Adipose tissue (tissue), 3 donors: ENCODE results near the gene STK32B. TPM values are rescaled to one million over a fixed set of nuclear protein-coding genes. Genes with fewer than 3 reads are reported as not detected.

Source experiments
- H3K27ac ChIP-seq: one replicate; pipeline ENCODE4 v1.5.1; 2013; ENCODE audit warnings: low read depth, low read length
- WGBS, 3 donors: extraction: QIAGEN DNeasy Blood & Tissue Kit; methylation state at CpG; one replicate each; pipeline ENCODE4 v1.1.7; 2013; 5-methylcytosine and 5-hydroxymethylcytosine counted together
- polyA plus RNA-seq, 3 donors: library from polyadenylated mRNA; stranded (reverse); fragments of 200-250 nt; gene quantifications; one replicate each; pipeline ENCODE4 v1.2.3, GENCODE V29; 2013
- donor health status: healthy with polysubstance abuse.
- donor health status: Bipolar disorder and iron deficiency.
- donor health status: healthy.

Gene STK32B
- polyA plus RNA-seq, 3 donors: 0.41 to 6.0 (median 1.3) TPM

DNA sequence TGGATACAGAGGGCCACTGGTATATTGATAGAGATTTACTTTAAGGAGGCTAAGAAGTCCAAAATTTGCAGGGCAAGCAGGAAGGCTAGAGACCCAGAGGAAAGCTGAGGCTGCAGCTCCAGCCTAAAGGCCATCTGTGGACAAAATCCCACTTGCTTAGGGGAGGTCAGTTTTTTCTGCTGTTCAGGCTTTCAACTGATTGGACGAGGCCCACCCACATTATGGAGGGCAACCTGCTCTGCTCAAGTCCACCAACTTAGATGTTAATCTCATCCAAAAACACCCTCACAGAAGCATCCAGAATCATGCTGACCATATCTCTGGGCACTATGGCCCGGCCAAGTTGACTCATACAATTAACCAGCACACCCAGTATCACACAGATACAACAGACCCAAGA, 480.8 kb downstream of the STK32B start:
- WGBS, 3 donors: 74 to 95% (median 90%) methylated on average over 2 of the region's 2 CpGs

DNA sequence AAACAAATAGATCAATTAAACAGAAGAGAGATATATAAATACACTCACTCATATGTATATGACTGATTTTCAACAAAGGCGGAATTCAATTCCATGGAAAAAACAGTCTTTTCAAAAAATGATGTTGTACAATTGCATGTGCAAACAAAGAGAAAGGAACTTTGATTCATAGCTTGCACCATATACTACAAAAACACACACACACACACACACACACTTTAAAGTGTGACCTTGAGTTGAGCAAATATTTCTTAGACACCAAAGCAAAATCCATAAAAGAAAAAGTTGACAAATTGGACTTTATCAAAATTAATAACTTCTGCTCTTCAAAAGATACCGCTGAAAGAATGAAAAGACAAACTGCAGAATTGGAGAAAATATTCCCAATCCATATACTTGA, 488.3 kb downstream of the STK32B start:
- no peak overlapping the region for H3K27ac ChIP-seq
- WGBS, 3 donors: 34 to 90% (median 89%) methylated on average over 2 of the region's 2 CpGs

More for the DNA sequence above, 480.8 kb downstream of the STK32B start:
- H3K27ac ChIP-seq: no peak overlapping the region

DNA sequence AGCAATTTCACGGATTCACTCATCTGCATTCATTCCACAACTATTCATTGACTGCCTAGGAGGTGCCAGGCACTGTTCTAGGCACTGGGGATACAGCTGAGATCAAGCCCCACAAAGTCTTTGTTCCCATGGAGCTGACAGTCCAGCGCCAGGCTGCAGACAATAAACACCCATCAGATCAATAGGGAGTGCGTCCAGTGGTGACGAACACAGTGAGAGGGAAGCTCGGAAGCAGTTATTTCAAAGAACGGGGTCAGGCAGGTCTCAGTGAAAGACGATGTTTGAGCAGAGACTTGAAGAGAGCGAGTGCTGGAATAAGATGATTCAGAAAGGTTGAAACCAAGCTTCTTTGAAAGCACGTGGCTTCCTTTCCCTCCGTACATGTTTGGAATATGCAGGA, 489.9 kb downstream of the STK32B start:
- WGBS, 3 donors: 86 to 91% (median 87%) methylated on average over 10 of the region's 10 CpGs
- H3K27ac ChIP-seq: no peak overlapping the region

DNA sequence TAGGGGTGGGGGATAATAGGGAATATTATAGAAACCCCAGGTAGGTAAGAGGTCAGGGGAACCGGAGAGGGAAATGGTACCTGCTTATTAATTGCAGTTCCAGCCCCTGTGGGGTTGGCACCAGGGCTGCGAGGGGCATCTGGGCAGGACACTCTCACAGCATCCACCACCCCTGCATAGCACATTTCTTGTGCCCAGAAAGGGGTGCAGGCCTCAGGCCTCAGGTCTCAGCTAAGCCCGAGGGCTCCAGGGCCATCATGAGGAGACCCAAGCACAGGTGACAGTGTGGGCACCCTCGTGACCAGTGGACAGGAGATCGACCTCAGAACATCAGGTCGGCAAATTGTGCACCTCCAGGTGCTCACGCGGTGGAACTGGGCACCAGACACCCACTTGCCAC, 492.4 kb downstream of the STK32B start:
- WGBS, 3 donors: 88 to 94% (median 93%) methylated on average over 7 to 8 of the region's 8 CpGs
- no peak overlapping the region for H3K27ac ChIP-seq

DNA sequence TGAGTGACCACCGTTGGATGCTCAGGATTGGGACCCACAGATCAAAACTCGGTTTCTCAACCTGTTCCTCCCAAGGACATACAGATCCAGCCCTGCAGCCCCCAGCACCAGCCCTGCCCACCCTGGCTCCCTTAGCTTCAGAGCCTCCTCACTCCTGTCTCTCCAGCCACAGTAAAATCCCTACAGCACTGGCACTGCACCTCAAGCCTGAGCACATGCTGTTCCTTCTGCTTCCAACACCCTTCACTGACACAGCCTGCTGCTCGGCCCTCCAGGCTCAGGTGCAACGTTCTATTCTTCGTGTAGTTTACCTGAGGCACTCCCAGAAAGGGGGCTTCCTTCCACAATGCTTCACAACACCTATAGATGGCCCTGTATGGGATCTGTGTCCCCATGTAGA, 493.5 kb downstream of the STK32B start:
- 70 to 81% (median 77%) methylated on average over 5 of the region's 5 CpGs for WGBS, 3 donors

DNA sequence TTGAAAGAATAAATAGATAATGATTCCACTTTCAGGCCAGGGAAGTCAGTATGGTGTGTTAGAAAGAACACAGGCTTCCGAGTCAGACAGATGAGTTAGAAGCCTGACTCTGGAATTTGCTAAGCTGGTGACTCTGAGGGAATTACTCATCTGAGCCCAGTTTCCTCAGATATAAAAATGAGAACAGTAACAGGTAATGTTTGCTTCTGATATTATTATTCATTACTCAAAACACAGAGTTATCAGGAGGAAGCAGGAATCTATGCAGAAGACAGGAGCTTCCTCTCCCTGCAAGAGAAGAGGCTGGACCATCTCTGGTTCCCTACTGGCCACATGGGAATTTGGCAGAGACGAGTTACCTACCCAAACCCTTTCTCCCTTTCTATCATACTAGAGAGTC, 494.0 kb downstream of the STK32B start:
- WGBS, 3 donors: 39 to 60% (median 57%) methylated on average over 2 of the region's 2 CpGs
- no peak overlapping the region for H3K27ac ChIP-seq

More for the DNA sequence above, 493.5 kb downstream of the STK32B start:
- H3K27ac ChIP-seq: no peak overlapping the region

DNA sequence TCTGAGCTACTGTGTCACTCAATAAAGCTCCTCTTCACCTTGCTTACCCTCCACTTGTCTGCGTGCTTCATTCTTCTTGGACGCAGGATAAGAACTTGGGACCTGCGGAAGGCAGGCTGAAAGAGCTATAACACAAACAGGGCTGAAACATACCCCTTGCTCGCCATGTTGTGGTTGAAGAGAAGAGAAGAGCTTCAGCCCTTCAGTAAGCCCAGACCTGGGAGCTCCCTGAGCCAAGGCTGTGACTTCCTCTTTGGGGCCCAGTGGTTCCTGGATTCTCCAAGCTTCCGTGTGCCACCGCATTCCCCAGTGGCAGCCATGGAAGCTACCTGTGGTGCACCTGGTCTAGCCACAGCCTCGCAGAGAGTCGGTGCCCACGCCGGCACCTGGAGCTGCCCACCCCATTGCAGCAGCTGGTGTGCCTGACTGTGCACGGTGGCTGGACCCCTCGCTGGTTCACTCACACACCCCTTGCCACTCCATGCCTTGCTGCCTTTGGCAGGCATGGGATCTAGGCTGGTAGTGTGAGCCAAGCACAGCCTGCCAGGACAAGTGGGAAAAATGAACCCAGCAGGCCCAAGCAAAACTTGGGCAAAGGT, 496.5 kb downstream of the STK32B start:
- 94 to 98% (median 94%) methylated on average over 12 of the region's 12 CpGs for WGBS, 3 donors
- no peak overlapping the region for H3K27ac ChIP-seq

Other genes with a start within 250 kb of the STK32B start
- gene MSX1, start 191.8 kb upstream of the STK32B start, polyA plus RNA-seq: 10 to 100 TPM in 2 of 3 donors, 1 to 10 TPM in 1; 1.0 to 23.0 (median 14.7) TPM
- gene CYTL1, start 32.0 kb upstream of the STK32B start, polyA plus RNA-seq: 1 to 10 TPM in 1 of 3 donors, under 1 TPM in 2; 0.22 to 2.4 (median 0.91) TPM